Activated CD8-positive, alpha-beta memory T cell treated with anti-CD3 and anti-CD28 coated beads for 36 hours (primary cell): ENCODE measurements around the gene RGS11. TPM values are rescaled to one million over a fixed set of nuclear protein-coding genes. Genes with fewer than 3 reads are reported as not detected.

ENCODE experiments used
- CTCF ChIA-PET: fragments of 350-600 bp; sonication (Branson Sonifier 250); formaldehyde crosslinking; loops from one replicate; lab custom pipeline; 2021; ENCODE audit warnings: antibody characterized with exemption; lab: Charles Lee
- POLR2A ChIA-PET: fragments of 350-600 bp; sonication (Branson Sonifier 250); formaldehyde crosslinking; loops from one replicate; lab custom pipeline; 2021; ENCODE audit warnings: antibody characterized with exemption; lab: Charles Lee
- total RNA-seq, 2 experiments: library from RNA; stranded (reverse); gene quantifications; one replicate each; pipeline ENCODE4 v1.2.3, GENCODE V29; 2021

RGS11 gene
- total RNA-seq, 2 experiments from 2014 or later, result 0.08 TPM; not detected in 1

GRCh38 chr16:301950-302349, 26.2 kb upstream of the RGS11 start:
- ChIA-PET CTCF (no interaction called here), POLR2A (no interaction called here)

- POLR2A ChIA-PET, result no interaction called here
- CTCF ChIA-PET, result no interaction called here
Observed at GRCh38 chr16:301235-301634, 25.5 kb upstream of the RGS11 start.

- CTCF ChIA-PET, result no interaction called here
- POLR2A ChIA-PET, result no interaction called here
Observed at GRCh38 chr16:297832-298231, 22.1 kb upstream of the RGS11 start.

- CTCF ChIA-PET, result no interaction called here
Observed at GRCh38 chr16:296806-297510, 21.2 kb upstream of the RGS11 start.

GRCh38 chr16:296276-296675, 20.5 kb upstream of the RGS11 start:
- CTCF ChIA-PET, result no interaction called here
- POLR2A ChIA-PET, result no interaction called here

More at GRCh38 chr16:296806-297510, 21.2 kb upstream of the RGS11 start:
- POLR2A ChIA-PET, result no interaction called here

- ChIA-PET CTCF (no interaction called here), POLR2A (no interaction called here)
Observed at GRCh38 chr16:293043-293775, 17.5 kb upstream of the RGS11 start.

- ChIA-PET CTCF (interaction anchor here (0.8 kb wide), 1 partner anchor 24 kb away, joined by 3 read pairs; no protein-coding TSS in a partner anchor), POLR2A (no interaction called here)
Observed at GRCh38 chr16:291539-291938, 15.8 kb upstream of the RGS11 start.

- POLR2A ChIA-PET, result no interaction called here
- CTCF ChIA-PET, result interaction anchor here (0.8 kb wide), 1 partner anchor 25 kb away, joined by 3 read pairs; no protein-coding TSS in a partner anchor
Observed at GRCh38 chr16:290681-291405, 15.1 kb upstream of the RGS11 start.

GRCh38 chr16:290015-290680, 14.4 kb upstream of the RGS11 start:
- ChIA-PET CTCF (no interaction called here), POLR2A (no interaction called here)

- ChIA-PET CTCF (no interaction called here), POLR2A (interaction anchor here (0.7 kb wide), 1 partner anchor 347 kb away, joined by 5 read pairs; no protein-coding TSS in a partner anchor)
Observed at GRCh38 chr16:289395-289997, 13.8 kb upstream of the RGS11 start.

GRCh38 chr16:287981-288920, 12.5 kb upstream of the RGS11 start:
- POLR2A ChIA-PET, result no interaction called here
- CTCF ChIA-PET, result no interaction called here

- CTCF ChIA-PET, result no interaction called here
- POLR2A ChIA-PET, result interaction anchor here (0.6 kb wide), 1 partner anchor 96 kb away, joined by 5 read pairs; no protein-coding TSS in a partner anchor
Observed at GRCh38 chr16:287298-287811, 11.6 kb upstream of the RGS11 start.

GRCh38 chr16:286491-287297, 10.9 kb upstream of the RGS11 start:
- POLR2A ChIA-PET, result interaction anchor here (0.6 kb wide), 1 partner anchor 97 kb away, joined by 5 read pairs; no protein-coding TSS in a partner anchor
- CTCF ChIA-PET, result no interaction called here

- POLR2A ChIA-PET, result no interaction called here
Observed at GRCh38 chr16:285146-286055, 9.7 kb upstream of the RGS11 start.

GRCh38 chr16:284204-285120, 8.7 kb upstream of the RGS11 start:
- CTCF ChIA-PET, result no interaction called here

More at GRCh38 chr16:285146-286055, 9.7 kb upstream of the RGS11 start:
- CTCF ChIA-PET, result no interaction called here

More at GRCh38 chr16:284204-285120, 8.7 kb upstream of the RGS11 start:
- POLR2A ChIA-PET, result no interaction called here
